Stimulated activated CD8-positive, alpha-beta memory T cell treated with anti-CD3 and anti-CD28 coated beads, Interleukin-7, amount 100 ng/mL, for 4 hours (primary cell): ENCODE measurements around the gene GJD3.
"Not testable (repeated sequence)": the region's sequence is repeated elsewhere in the genome, so short reads cannot be mapped to it uniquely, and the experiment has no call there.

Experiments used
- DNase-seq, 2 donors: peaks; one replicate each; pipeline ENCODE4 v3.0.0-alpha.2; 2020; ENCODE audit warnings: low read depth in 2 of 2

Gene GJD3

GRCh38 chr17:40364121-40364861 is at the start of gene GJD3:
Gene GJD3 (minus strand): TSS chr17:40364737. CDS start chr17:40363815, 922 bp downstream.
- no peak for DNase-seq

- DNase-seq, result not testable (repeated sequence)
Measured at GRCh38 chr17:40414312-40414711, 49.8 kb upstream of the GJD3 start.

GRCh38 chr17:40412880-40413279 is 48.3 kb upstream of the GJD3 start:
- DNase-seq, result no peak

GRCh38 chr17:40411821-40412220 is 47.3 kb upstream of the GJD3 start:
- no peak for DNase-seq

GRCh38 chr17:40410082-40410481 is 45.5 kb upstream of the GJD3 start:
- DNase-seq, result no peak

- DNase-seq, result not testable (repeated sequence)
Measured at GRCh38 chr17:40409540-40409939, 45.0 kb upstream of the GJD3 start.

- no peak for DNase-seq
Measured at GRCh38 chr17:40407460-40407859, 42.9 kb upstream of the GJD3 start.

GRCh38 chr17:40404003-40404402 is 39.5 kb upstream of the GJD3 start:
- no peak for DNase-seq

GRCh38 chr17:40402668-40403067 is 38.1 kb upstream of the GJD3 start:
- no peak for DNase-seq

- no peak for DNase-seq
Measured at GRCh38 chr17:40399185-40399584, 34.6 kb upstream of the GJD3 start.

GRCh38 chr17:40386555-40386954 is 22.0 kb upstream of the GJD3 start:
- DNase-seq, result not testable (repeated sequence)

- DNase-seq, result no peak
Measured at GRCh38 chr17:40382251-40382650, 17.7 kb upstream of the GJD3 start.

GRCh38 chr17:40378966-40379365 is 14.4 kb upstream of the GJD3 start:
- DNase-seq, result no peak

- no peak for DNase-seq
Measured at GRCh38 chr17:40377832-40378231, 13.3 kb upstream of the GJD3 start.

GRCh38 chr17:40376541-40376940 is 12.0 kb upstream of the GJD3 start:
- DNase-seq, result not testable (repeated sequence)

GRCh38 chr17:40375786-40376185 is 11.2 kb upstream of the GJD3 start:
- DNase-seq, result not testable (repeated sequence)

GRCh38 chr17:40374821-40375498 is 10.4 kb upstream of the GJD3 start:
- DNase-seq, result no peak

GRCh38 chr17:40373999-40374398 is 9.5 kb upstream of the GJD3 start:
- no peak for DNase-seq

GRCh38 chr17:40373324-40373723 is 8.8 kb upstream of the GJD3 start:
- DNase-seq, result no peak

GRCh38 chr17:40372644-40373043 is 8.1 kb upstream of the GJD3 start:
- not testable (repeated sequence) for DNase-seq

GRCh38 chr17:40372031-40372430 is 7.5 kb upstream of the GJD3 start:
- no peak for DNase-seq

- DNase-seq, result no peak
Measured at GRCh38 chr17:40371261-40371929, 6.9 kb upstream of the GJD3 start.

GRCh38 chr17:40369923-40370322 is 5.4 kb upstream of the GJD3 start:
- no peak for DNase-seq
